Activated CD8-positive, alpha-beta memory T cell treated with anti-CD3 and anti-CD28 coated beads, Interleukin-2, amount 50 U/mL, for 48 hours (primary cell): ENCODE data around the gene TAF1.
A peak's percentile ranks its signal among the peaks of the same experiment; 100 is the strongest.
"Not testable (repeated sequence)": the region's sequence is repeated elsewhere in the genome, so short reads cannot be mapped to it uniquely, and the experiment has no call there.

Experiments
- DNase-seq: peaks from one replicate; pipeline ENCODE4 v3.0.0-alpha.2; 2020

Gene TAF1, protein sequence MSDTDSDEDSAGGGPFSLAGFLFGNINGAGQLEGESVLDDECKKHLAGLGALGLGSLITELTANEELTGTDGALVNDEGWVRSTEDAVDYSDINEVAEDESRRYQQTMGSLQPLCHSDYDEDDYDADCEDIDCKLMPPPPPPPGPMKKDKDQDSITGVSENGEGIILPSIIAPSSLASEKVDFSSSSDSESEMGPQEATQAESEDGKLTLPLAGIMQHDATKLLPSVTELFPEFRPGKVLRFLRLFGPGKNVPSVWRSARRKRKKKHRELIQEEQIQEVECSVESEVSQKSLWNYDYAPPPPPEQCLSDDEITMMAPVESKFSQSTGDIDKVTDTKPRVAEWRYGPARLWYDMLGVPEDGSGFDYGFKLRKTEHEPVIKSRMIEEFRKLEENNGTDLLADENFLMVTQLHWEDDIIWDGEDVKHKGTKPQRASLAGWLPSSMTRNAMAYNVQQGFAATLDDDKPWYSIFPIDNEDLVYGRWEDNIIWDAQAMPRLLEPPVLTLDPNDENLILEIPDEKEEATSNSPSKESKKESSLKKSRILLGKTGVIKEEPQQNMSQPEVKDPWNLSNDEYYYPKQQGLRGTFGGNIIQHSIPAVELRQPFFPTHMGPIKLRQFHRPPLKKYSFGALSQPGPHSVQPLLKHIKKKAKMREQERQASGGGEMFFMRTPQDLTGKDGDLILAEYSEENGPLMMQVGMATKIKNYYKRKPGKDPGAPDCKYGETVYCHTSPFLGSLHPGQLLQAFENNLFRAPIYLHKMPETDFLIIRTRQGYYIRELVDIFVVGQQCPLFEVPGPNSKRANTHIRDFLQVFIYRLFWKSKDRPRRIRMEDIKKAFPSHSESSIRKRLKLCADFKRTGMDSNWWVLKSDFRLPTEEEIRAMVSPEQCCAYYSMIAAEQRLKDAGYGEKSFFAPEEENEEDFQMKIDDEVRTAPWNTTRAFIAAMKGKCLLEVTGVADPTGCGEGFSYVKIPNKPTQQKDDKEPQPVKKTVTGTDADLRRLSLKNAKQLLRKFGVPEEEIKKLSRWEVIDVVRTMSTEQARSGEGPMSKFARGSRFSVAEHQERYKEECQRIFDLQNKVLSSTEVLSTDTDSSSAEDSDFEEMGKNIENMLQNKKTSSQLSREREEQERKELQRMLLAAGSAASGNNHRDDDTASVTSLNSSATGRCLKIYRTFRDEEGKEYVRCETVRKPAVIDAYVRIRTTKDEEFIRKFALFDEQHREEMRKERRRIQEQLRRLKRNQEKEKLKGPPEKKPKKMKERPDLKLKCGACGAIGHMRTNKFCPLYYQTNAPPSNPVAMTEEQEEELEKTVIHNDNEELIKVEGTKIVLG (N-terminal part only)

DNA sequence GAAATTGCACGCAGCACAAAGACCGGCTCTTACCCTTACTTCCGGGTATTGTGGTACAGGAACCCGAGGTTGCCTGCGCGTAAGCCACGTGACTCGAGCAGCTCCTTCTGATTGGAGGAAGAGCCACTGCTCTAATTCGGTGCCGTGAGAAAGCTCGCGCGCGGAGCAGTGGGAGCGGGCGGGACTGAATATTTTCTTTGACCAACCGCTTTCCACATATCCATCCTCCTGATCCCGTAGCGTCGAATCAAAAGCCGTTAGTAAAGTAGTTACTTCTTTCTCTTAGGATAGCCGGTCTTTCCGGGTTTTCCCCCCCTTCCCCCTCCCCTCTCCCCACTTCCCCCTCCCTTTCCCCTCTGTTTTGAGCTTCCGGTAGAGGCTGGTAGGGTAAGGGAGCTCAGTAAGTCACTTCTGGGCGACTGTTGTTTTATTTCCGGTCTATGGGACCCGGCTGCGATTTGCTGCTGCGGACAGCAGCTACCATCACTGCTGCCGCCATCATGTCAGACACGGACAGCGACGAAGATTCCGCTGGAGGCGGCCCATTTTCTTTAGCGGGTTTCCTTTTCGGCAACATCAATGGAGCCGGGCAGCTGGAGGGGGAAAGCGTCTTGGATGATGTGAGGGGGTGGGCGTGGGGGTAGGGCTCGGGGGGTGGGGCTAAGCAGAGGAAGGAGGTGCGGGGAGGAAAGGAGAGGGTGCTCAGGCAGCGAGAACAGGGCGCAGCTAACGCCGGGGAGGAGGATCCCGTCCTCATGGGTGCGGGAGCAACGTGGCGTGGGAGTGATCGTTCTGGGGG lies at the start of gene TAF1:
TAF1 (plus strand) TSS at position 483 of the 799 bp plus-strand sequence; CDS start at position 501, 18 bp downstream.
- DNase-seq, result peak; percentile 88

GRCh38 chrX:71316959-71317358 lies 49.2 kb upstream of the TAF1 start:
- DNase-seq, result not testable (repeated sequence)

GRCh38 chrX:71320126-71320525 lies 46.0 kb upstream of the TAF1 start:
- DNase-seq, result no peak

DNA sequence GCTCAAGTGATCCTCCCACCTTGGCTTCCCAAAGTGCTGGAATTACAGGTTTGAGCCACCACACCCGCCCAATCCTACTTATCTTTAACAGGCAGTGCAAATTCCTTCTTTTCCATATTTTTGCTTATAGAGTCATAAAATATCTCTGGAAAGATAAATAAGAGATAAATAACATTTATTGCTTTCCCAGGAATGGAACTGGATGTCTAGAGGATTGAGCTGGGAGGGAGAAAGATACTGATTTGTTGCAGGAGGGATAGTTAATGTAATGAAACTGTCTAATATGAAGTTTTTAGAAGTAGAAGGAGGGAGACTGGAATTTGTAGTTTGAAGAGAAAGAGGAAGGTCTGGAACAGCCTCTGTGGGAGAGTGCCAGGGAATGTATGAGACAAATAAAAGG lies 44.4 kb upstream of the TAF1 start:
- DNase-seq, result no peak

DNA sequence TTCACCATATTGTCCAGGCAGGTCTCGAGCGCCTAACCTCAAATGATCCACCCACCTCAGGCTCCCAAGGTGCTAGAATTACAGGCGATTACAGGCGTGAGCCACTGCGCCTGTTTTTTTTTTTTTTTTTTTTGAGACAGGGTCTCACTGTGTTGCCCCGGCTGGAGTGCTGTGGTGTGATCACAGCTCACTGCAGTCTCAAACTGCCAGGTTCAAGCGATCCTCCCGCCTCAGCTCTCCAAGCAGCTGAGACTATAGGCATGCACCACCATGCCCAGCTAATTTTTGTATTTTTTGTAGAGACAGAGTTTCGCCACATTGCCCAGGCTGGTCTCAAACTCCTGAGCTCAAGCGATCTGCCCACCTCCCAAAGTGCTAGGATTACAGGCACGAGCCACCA lies 41.7 kb upstream of the TAF1 start:
- DNase-seq, result not testable (repeated sequence)

DNA sequence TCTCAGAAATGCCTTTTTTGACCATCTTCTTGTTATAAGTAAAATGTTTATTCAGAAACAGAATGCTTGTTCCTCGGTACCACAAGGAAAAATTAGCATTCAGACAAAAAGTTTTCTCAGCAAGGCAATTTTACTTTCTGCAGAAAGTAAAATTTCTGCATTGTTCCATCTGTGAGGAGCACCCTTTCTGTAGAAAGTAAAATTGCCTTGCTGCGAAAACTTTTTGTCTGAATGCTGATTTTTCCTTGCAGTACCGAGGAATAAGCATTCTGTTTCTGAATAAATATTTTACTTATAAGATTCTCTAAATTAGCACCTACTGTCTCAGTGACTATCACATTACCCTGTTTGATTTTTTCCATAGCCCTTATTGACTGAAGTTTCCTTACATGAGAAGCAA lies 39.8 kb upstream of the TAF1 start:
- no peak for DNase-seq

GRCh38 chrX:71349151-71349665 lies 16.9 kb upstream of the TAF1 start:
- DNase-seq, result not testable (repeated sequence)

DNA sequence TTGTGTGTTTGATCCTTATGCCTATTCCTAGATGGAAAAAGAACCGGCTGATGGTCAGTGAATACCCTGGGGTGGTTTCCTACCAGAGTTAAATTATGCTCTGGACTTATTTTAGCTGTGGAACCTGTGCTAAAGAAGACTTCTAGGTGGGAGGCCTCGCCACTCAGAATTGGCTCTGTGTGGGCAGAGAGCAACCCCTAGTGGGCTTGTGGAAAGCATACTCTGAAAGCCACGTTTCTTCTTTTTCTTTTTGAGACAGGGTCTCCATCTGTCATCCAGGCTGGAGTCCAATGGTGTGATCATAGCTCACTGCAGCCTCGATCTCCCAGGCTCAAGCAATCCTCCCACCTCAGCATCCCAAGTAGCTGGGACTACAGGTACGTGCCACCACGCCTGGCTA lies 16.3 kb upstream of the TAF1 start:
- DNase-seq, result not testable (repeated sequence)

DNA sequence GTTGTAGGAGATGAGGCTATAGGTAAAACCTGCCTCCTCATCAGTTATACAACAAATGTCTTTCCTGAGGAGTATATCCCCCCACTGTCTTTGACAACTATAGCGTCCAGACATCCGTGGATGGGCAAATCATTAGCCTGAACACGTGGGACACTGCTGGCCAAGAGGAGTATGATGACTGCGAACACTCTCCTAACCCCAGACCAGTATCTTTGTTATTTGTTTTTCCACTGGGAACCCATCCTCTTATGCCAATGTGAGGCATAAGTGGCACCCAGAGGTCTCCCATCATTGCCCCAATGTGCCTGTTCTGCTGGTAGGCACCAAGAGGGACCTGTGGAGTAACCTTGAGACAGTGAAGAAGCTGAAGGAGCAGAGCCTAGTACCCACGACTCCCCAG lies 13.7 kb upstream of the TAF1 start:
- not testable (repeated sequence) for DNase-seq

- DNase-seq, result no peak
These were observed 1.9 kb upstream of the TAF1 start for GRCh38 chrX:71364221-71364620.

DNA sequence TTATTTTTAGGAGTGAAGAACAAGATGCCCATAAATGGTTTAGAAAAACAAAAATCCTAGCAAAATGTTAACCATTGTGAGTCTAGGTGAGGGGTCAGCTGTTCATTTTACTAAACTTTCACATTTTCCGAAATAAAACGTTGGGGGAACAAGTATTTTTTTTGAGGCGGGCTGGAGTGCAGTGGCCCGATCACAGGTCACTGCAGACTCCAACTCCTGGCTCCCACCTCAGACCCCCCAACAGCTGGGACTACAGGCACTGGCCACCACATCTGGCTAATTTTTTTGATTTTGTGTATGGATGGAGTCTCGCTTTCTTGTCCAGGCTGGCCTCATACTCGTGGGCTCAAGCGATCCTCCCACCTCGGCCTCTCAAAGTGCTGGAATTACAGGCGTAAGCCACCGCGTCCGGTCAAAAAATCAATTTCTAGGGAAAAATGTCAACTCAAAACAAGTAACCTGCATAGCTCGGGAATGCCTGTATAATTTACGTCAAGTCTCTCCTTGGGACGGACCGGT lies 742 bp upstream of the TAF1 start:
- DNase-seq, result no peak

DNA sequence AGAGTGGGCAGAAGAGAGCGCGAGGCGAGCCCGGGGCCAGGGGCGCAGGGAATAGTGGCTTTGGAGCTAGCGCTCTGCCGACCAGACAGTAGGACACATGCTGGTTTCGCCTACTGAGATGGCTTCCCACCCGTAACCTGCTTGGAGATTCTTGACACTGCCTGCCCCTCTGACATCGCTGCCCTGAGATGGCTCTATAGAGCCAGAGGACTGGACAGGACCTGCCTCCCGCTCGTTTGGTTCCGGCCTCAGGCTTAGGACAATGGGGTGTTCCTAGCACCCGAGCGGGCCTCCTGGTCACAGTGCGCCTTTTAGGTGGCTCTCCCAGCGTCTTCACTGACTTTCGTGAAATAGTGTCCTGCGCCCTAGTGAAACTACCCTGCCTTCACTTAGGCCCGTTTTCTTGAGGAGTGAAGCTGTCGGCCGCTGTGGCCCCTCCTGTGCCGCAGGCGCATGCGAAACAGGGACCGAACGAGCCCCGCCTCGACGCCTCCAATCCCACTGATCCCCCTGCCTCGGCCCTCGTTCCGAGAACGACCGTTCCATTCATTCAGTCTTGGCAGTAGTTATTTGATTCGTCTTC lies 608 bp downstream of the TAF1 start:
- peak; percentile 57 for DNase-seq

- peak; percentile 52 for DNase-seq
These were observed 1.2 kb downstream of the TAF1 start for GRCh38 chrX:71367396-71367795.

- no peak for DNase-seq
These were observed 6.2 kb downstream of the TAF1 start for GRCh38 chrX:71372388-71372787.

- no peak for DNase-seq
These were observed 12.6 kb downstream of the TAF1 start for GRCh38 chrX:71378732-71379131.

GRCh38 chrX:71391725-71392124 lies 25.6 kb downstream of the TAF1 start:
- DNase-seq, result not testable (repeated sequence)

DNA sequence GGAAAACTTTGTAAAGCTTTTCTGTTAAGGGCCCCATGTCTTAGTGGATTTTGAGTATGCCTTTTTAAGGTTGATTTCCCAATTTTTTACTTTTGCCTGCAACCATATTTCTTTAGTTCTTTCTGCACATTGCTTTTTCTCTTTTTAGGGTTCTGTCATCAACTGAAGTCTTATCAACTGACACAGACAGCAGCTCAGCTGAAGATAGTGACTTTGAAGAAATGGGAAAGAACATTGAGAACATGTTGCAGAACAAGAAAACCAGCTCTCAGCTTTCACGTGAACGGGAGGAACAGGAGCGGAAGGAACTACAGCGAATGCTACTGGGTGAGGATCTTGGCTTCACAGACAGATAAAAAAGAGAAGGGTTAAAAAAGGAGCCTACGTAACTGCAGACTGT lies 27.8 kb downstream of the TAF1 start:
- no peak for DNase-seq

DNA sequence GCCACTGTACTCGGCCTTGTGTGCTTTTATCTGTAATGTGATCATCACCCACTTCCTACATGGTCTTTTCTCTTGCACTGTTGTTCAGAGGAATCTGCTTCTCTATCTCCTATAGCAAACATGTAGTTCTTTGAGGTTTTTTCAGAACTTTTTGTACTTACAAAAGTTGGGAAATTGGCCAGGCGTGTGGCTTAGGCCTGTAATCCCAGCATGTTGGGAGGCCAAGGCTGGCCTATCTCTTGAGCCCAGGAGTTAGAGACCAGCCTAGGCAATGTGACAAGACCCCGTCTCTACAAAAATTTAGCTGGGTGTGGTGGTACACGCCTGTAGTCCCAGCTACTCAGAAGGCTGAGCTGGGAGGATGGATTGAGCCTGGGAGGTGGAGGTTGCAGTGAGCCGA lies 30.4 kb downstream of the TAF1 start:
- no peak for DNase-seq

GRCh38 chrX:71400710-71401109 lies 34.6 kb downstream of the TAF1 start:
- DNase-seq, result no peak

DNA sequence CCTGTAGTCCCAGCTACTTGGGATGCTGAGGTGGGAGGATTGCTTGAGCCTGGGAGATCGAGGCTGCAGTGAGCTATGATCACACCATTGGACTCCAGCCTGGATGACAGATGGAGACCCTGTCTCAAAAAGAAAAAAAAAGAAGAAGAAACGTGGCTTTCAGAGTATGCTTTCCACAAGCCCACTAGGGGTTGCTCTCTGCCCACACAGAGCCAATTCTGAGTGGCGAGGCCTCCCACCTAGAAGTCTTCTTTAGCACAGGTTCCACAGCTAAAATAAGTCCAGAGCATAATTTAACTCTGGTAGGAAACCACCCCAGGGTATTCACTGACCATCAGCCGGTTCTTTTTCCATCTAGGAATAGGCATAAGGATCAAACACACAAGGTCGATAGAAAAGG lies 50.1 kb downstream of the TAF1 start:
- DNase-seq, result not testable (repeated sequence)

GRCh38 chrX:71420686-71421085 lies 54.5 kb downstream of the TAF1 start:
- DNase-seq, result no peak
